Stimulated activated naive B cell treated with anti-CD40 and anti-IgM and Interleukin-4, amounts not matched to agents 10 μg/mL and 1 μg/mL and 100 μg/mL, for 72 hours (primary cell): ENCODE results near the gene GRIPAP1.

ENCODE experiments used
- ATAC-seq, 2 donors: fragments of 150-1000 bp; cut with Tn5 transposase; replicated peaks; 2 replicates each; pipeline ENCODE4 v1.10.0; 2021; ENCODE audit warnings: moderate library complexity in 1 of 2
- DNase-seq: peaks from one replicate; pipeline ENCODE4 v3.0.0; 2021
- H3K27ac Mint-ChIP-seq: one replicate; pipeline ENCODE4 v1.8.0; 2022; ENCODE audit warnings: mild to moderate bottlenecking, mixed read lengths
- H3K27me3 Mint-ChIP-seq, 2 donors: one replicate each; pipeline ENCODE4 v1.8.0; 2022; ENCODE audit warnings: mixed read lengths in 2 of 2
- H3K36me3 Mint-ChIP-seq, 2 donors: one replicate each; pipeline ENCODE4 v1.8.0; 2022; ENCODE audit warnings: mixed read lengths in 2 of 2, mild to moderate bottlenecking in 1 of 2
- H3K4me1 Mint-ChIP-seq, 2 donors: one replicate each; pipeline ENCODE4 v1.8.0; 2022; ENCODE audit warnings: mixed read lengths in 2 of 2, mild to moderate bottlenecking in 1 of 2
- H3K4me3 Mint-ChIP-seq, 2 donors: one replicate each; pipeline ENCODE4 v1.8.0; 2022; ENCODE audit warnings: mild to moderate bottlenecking in 2 of 2, mixed read lengths in 2 of 2, moderate library complexity in 1 of 2
- H3K9me3 Mint-ChIP-seq, 2 donors: one replicate each; pipeline ENCODE4 v1.8.0; 2022; ENCODE audit warnings: mixed read lengths in 2 of 2, mild to moderate bottlenecking in 1 of 2

Gene GRIPAP1

DNA sequence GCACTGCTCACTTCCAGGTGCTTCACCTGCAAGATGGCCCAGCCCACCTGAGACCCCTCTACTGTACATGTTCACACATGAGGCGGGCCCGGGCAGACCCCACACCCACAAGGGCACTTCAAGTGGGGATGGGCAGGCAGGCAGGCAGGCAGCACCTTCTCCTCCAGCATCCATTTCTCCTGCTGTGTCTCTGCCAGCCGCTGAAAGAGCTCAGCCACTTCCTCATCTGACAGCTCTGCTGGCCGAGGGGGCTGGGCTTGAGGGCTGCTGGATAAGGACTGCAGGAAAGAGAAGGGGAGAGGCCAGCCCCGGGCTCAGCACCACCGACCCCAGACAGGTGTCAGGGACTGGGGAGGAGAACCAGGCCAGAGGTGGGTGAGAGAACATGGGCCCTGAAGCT is 26.0 kb downstream of the GRIPAP1 start:
- Mint-ChIP-seq H3K9me3 (no peaks in the 10 kb centered on the region), H3K36me3 (peaks cover 28 to 32% of the 10 kb centered on the region in 2 donors), H3K27ac (no peak overlapping the region), H3K4me3 (no peak overlapping the region), H3K27me3 (peaks cover 0 to 7% of the 10 kb centered on the region in 2 donors), H3K4me1 (peaks cover 6 to 24% of the 10 kb centered on the region in 2 donors)
- ATAC-seq: no peak
- no peak for DNase-seq

- Mint-ChIP-seq H3K36me3 (peaks cover 28 to 32% of the 10 kb centered on the region in 2 donors), H3K9me3 (no peaks in the 10 kb centered on the region), H3K4me1 (peaks cover 6 to 29% of the 10 kb centered on the region in 2 donors), H3K27ac (no peak overlapping the region), H3K27me3 (peaks cover 0 to 7% of the 10 kb centered on the region in 2 donors), H3K4me3 (no peak overlapping the region)
- DNase-seq (no peak), ATAC-seq (no peak)
These were observed 26.5 kb downstream of the GRIPAP1 start for GRCh38 chrX:48975541-48975940.

DNA sequence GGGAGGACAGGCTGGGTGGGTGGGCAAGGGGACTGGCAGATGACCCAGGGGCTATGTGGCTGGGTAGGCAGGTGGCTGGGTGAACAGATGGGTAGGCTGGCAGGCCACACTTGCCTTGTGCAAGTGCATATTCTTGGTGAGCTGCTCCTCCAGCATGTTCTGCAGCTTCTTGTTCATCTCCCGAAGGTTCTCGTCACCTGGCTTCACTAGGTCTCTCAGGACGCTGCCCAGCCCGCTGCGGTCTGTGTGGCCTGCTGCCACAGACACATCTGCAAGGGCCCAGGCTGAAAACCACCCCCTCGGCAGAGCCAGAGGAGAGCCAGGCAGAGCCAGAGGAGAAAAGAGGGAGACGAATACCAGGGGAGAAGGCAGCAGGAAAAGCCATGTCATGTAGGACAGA is 27.0 kb downstream of the GRIPAP1 start:
- H3K9me3 Mint-ChIP-seq: no peaks in the 10 kb centered on the region
- DNase-seq (no peak), ATAC-seq (no peak)
- no peak overlapping the region for H3K4me3 Mint-ChIP-seq
- peaks cover 25 to 30% of the 10 kb centered on the region in 2 donors for H3K36me3 Mint-ChIP-seq
- H3K27ac Mint-ChIP-seq: no peak overlapping the region
- H3K4me1 Mint-ChIP-seq: peaks cover 6 to 30% of the 10 kb centered on the region in 2 donors
- peaks cover 0 to 7% of the 10 kb centered on the region in 2 donors for H3K27me3 Mint-ChIP-seq

DNA sequence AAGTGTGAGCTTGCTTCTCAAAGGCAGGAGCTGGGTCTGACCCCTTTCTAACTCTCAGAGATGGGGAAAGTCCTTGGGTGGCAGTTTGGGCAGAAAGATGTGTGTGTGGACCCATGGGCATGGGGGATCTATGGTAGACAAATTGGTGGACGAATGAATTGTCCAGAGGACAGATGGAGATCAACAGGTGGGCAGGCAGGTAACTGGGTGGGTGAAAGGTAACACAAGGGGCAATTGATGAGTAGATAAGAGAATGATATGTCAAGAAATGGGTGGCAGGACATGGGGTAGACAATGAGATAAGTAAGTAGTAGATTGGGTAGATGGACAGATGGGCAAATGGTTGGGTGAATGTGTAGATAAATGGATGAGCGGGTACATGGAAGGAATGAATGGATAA is 27.5 kb downstream of the GRIPAP1 start:
- Mint-ChIP-seq H3K9me3 (no peaks in the 10 kb centered on the region), H3K27ac (no peak overlapping the region), H3K36me3 (peaks cover 25 to 30% of the 10 kb centered on the region in 2 donors), H3K27me3 (peaks cover 0 to 7% of the 10 kb centered on the region in 2 donors), H3K4me1 (peaks cover 6 to 30% of the 10 kb centered on the region in 2 donors), H3K4me3 (no peak overlapping the region)
- DNase-seq: no peak
- no peak for ATAC-seq

DNA sequence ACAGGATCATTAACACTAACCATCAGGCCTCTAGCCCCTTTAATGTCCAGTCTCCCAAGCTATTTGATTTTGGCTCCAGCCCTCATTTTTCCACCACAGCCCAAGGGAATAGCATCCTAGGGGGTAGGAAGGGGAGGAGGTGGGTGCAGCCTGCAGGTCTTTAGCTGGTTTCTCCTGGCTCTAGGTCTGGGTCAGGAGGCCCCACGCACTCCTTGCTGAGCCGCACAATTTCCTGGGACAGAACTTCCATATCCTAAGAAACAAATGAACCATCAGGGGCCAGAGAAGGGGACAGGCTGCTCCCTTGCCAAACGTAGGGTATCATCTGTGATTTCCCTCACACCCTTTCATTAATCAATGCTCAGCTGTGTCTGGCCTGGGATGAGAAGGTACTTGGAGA is 28.0 kb downstream of the GRIPAP1 start:
- DNase-seq (no peak), ATAC-seq (no peak)
- Mint-ChIP-seq H3K4me3 (no peak overlapping the region), H3K27me3 (peaks cover 0 to 7% of the 10 kb centered on the region in 2 donors), H3K4me1 (peaks cover 6 to 30% of the 10 kb centered on the region in 2 donors), H3K36me3 (peaks cover 25 to 30% of the 10 kb centered on the region in 2 donors), H3K27ac (no peak overlapping the region), H3K9me3 (no peaks in the 10 kb centered on the region)

- Mint-ChIP-seq H3K9me3 (no peaks in the 10 kb centered on the region), H3K4me3 (peak overlapping the region; percentile 13 to 61), H3K4me1 (peaks cover 6 to 30% of the 10 kb centered on the region in 2 donors), H3K36me3 (peaks cover 17 to 21% of the 10 kb centered on the region in 2 donors), H3K27me3 (peaks cover 0 to 7% of the 10 kb centered on the region in 2 donors), H3K27ac (no peak overlapping the region)
- ATAC-seq (peak; percentile 54 to 60), DNase-seq (no peak)
These were observed 29.6 kb downstream of the GRIPAP1 start for GRCh38 chrX:48972220-48973164.

GRCh38 chrX:48971249-48972219 is 30.5 kb downstream of the GRIPAP1 start, which contains the start of gene KCND1:
Gene KCND1, minus strand, starts transcription at chrX:48971844. Its CDS starts 1,573 bp downstream, at chrX:48970271.
- Mint-ChIP-seq H3K4me1 (peaks cover 6 to 30% of the 10 kb centered on the region in 2 donors), H3K4me3 (peak within 1 kb of the TSS; percentile 13 to 61), H3K27ac (peak within 1 kb of the TSS; percentile 10), H3K36me3 (peaks cover 17 to 21% of the 10 kb centered on the region in 2 donors), H3K27me3 (peaks cover 0 to 7% of the 10 kb centered on the region in 2 donors), H3K9me3 (no peaks in the 10 kb centered on the region)
- ATAC-seq: peak; percentile 28 to 33
- DNase-seq: no peak

GRCh38 chrX:48969471-48969870 is 32.6 kb downstream of the GRIPAP1 start:
- ATAC-seq (no peak), DNase-seq (no peak)
- no peak overlapping the region for H3K27ac Mint-ChIP-seq
- no peak overlapping the region for H3K4me3 Mint-ChIP-seq
- H3K9me3 Mint-ChIP-seq: no peaks in the 10 kb centered on the region
- peaks cover 6 to 30% of the 10 kb centered on the region in 2 donors for H3K4me1 Mint-ChIP-seq
- H3K36me3 Mint-ChIP-seq: peaks cover 8 to 10% of the 10 kb centered on the region in 2 donors
- peaks cover 0 to 7% of the 10 kb centered on the region in 2 donors for H3K27me3 Mint-ChIP-seq

GRCh38 chrX:48968377-48968776 is 33.7 kb downstream of the GRIPAP1 start:
- no peak for ATAC-seq
- Mint-ChIP-seq H3K4me1 (peaks cover 8 to 29% of the 10 kb centered on the region in 2 donors), H3K36me3 (peaks cover 6 to 9% of the 10 kb centered on the region in 2 donors)

DNA sequence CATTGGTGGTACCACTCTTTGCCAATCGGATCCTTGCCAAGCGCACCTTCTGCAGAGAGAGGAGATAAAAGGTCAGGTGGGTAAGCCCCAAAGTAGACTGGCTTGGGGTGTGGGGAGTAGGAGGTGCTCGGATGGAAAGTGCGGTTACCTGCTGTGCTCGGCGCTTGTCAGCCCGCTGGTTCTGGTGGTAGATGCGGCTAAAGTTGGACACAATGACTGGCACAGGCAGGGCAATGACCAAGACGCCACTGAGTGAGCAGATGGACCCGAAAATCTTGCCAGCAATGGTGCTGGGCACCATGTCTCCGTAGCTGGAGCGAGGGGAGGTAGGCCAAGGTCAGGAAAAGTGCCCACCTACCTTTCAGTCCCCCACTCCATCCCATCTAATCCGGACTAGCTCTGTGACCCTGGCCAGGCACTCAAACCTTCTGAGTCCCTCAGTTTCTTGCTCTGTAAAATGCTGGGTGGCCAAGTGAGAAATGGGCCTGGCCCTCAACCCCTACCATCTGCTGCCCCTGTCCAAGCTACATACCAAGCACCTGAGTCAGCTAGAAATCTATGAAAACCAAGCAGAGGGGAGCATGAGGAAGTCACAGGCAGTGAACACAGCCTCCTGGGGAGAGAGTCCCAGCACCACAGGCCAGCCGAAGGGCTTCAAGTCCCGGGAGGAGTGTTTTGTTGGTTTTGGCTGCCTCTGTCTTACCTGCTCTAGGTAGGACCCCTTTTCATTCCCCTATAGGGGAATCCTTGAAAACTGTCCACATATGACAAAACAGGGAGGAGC is 35.1 kb downstream of the GRIPAP1 start:
- H3K9me3 Mint-ChIP-seq: no peaks in the 10 kb centered on the region
- peaks cover 2 to 15% of the 10 kb centered on the region in 2 donors for H3K4me1 Mint-ChIP-seq
- no peaks in the 10 kb centered on the region for H3K27me3 Mint-ChIP-seq
- DNase-seq: no peak
- ATAC-seq: no peak
- no peak overlapping the region for H3K27ac Mint-ChIP-seq
- H3K4me3 Mint-ChIP-seq: no peak overlapping the region
- H3K36me3 Mint-ChIP-seq: peaks cover 0 to 5% of the 10 kb centered on the region in 2 donors

More at GRCh38 chrX:48968377-48968776, 33.7 kb downstream of the GRIPAP1 start:
- no peaks in the 10 kb centered on the region for H3K9me3 Mint-ChIP-seq
- no peak for DNase-seq
- no peak overlapping the region for H3K4me3 Mint-ChIP-seq
- no peak overlapping the region for H3K27ac Mint-ChIP-seq
- peaks cover 0 to 6% of the 10 kb centered on the region in 2 donors for H3K27me3 Mint-ChIP-seq

DNA sequence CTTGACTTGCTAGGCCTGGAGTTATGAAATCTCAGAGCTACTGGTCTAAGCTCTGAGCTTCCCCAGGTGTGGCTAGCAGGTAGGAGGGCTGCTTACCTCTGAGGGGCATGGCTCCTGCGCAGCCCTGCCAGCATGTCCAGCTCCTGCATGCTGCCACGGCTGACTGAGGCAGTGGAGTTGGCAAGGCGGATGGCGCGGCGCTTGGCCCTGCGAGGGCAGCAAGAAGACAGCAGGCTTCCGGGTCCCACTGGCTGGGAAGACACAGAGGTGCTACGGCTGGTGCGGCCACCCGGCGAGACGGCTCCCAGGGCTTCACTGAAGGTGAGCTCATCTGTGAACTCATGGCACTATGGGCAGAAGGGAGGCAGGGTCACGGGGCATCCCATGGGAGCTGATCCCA is 36.1 kb downstream of the GRIPAP1 start:
- Mint-ChIP-seq H3K27me3 (no peaks in the 10 kb centered on the region), H3K4me3 (no peak overlapping the region), H3K27ac (no peak overlapping the region), H3K36me3 (peaks cover 0 to 5% of the 10 kb centered on the region in 2 donors), H3K4me1 (peaks cover 2 to 14% of the 10 kb centered on the region in 2 donors), H3K9me3 (no peaks in the 10 kb centered on the region)
- DNase-seq (no peak), ATAC-seq (no peak)

DNA sequence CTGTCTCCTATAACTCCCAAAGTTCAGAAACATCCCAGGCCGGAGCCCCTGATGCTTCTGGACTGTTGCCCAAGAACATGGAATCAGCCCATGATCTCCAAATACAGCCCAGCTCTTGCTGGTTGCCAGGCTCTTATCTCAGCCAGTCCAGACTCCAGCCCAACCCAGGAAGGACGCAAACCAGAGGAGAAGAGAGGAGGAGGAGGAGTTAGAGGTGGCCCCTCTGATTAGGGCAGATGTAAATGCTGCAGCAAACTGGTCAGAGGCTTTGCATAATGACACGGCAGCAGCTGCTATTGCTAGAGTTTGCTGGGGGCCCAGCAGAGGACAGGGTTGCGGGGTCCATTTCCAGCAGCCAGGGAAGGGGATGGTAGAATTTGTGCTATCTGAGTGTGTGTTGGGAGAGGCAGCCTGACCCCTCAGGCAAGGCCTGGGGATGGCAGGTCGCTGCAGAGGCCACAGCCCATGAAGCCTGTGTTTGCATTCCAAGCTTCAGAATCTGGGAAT is 40.4 kb downstream of the GRIPAP1 start:
- Mint-ChIP-seq H3K4me3 (peak overlapping the region in 1 of 2 donors; percentile 30), H3K4me1 (peaks cover 8 to 22% of the 10 kb centered on the region in 2 donors), H3K9me3 (no peaks in the 10 kb centered on the region), H3K27ac (peak overlapping the region; percentile 17), H3K36me3 (peaks cover 0 to 5% of the 10 kb centered on the region in 2 donors), H3K27me3 (no peaks in the 10 kb centered on the region)
- ATAC-seq (no peak), DNase-seq (no peak)

DNA sequence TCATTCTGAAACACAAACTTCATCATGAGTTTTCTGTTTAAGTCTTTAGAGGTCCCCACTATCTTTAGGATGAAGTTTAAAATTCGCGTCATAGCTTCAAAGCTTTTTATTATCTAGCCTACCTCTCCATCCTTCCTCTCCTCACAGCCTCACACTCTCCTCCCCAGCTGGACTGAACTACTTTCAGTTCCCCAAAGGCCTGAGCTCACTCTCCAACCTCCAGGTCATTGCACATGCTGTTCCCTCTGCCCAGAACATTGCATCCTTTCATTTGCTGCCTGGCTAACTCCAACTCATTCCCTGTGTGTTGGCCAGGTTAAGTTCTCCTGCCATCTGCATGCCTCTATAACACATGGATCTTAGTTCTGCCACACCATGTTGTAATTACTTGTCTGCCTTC is 41.8 kb downstream of the GRIPAP1 start:
- Mint-ChIP-seq H3K4me1 (peaks cover 11 to 29% of the 10 kb centered on the region in 2 donors), H3K27ac (no peak overlapping the region), H3K4me3 (peak overlapping the region; percentile 0 to 5), H3K36me3 (peaks cover 4 to 5% of the 10 kb centered on the region in 2 donors), H3K9me3 (no peaks in the 10 kb centered on the region), H3K27me3 (no peaks in the 10 kb centered on the region)
- no peak for ATAC-seq
- DNase-seq: no peak
